GM23338 (cell line): ENCODE results near the gene ARHGAP12. TPM values are rescaled to one million over a fixed set of nuclear protein-coding genes. Genes with fewer than 3 reads are reported as not detected.

ENCODE experiments used
- ATAC-seq: fragments of 200-7000 bp; cut with Tn5 transposase; 3 replicates; pipeline ENCODE4 v1.9.1; 2020
- DNase-seq: peaks from one replicate; pipeline ENCODE4 v3.0.0-alpha.2; 2015; ENCODE audit warnings: low spot score
- H2AFZ ChIP-seq: fragments of 200-600 bp; sonication (generic); 2 replicates; pipeline ENCODE4 v1.8.0; 2016; ENCODE audit warnings: antibody characterized with exemption, mild to moderate bottlenecking, moderate library complexity
- H3F3A ChIP-seq: fragments of 200-600 bp; sonication (generic); replicated peaks from 2 replicates; pipeline ENCODE4 v1.8.0; 2017; ENCODE audit warnings: antibody characterized with exemption, mixed run types, low read depth
- H3K27ac ChIP-seq: fragments of 200-600 bp; sonication (generic); 2 replicates; pipeline ENCODE4 v1.6.1; 2016; ENCODE audit warnings: low read depth
- H3K27me3 ChIP-seq: fragments of 200-600 bp; sonication (generic); 2 replicates; pipeline ENCODE4 v1.8.0; 2016; ENCODE audit warnings: mild to moderate bottlenecking, mixed run types, moderate library complexity; ENCODE audit not compliant: insufficient read depth
- H3K36me3 ChIP-seq: fragments of 200-600 bp; sonication (generic); 2 replicates; pipeline ENCODE4 v1.8.0; 2016; ENCODE audit warnings: mild to moderate bottlenecking; ENCODE audit not compliant: insufficient read depth
- H3K4me1 ChIP-seq: fragments of 200-600 bp; sonication (generic); 2 replicates; pipeline ENCODE4 v1.8.0; 2016; ENCODE audit warnings: mild to moderate bottlenecking, moderate library complexity; ENCODE audit not compliant: insufficient read depth
- H3K4me2 ChIP-seq: fragments of 200-600 bp; sonication (generic); 2 replicates; pipeline ENCODE4 v1.7.1; 2017; ENCODE audit warnings: mixed run types
- H3K4me3 ChIP-seq: fragments of 200-600 bp; sonication (generic); 2 replicates; pipeline ENCODE4 v1.6.1; 2016; ENCODE audit warnings: mixed run types
- H3K79me2 ChIP-seq: fragments of 200-600 bp; sonication (generic); replicated peaks from 2 replicates; pipeline ENCODE4 v1.8.0; 2017; ENCODE audit warnings: mild to moderate bottlenecking; ENCODE audit not compliant: insufficient read depth
- H3K9me2 ChIP-seq: fragments of 200-600 bp; sonication (generic); 2 replicates; pipeline ENCODE4 v1.8.0; 2017; ENCODE audit not compliant: insufficient read depth
- H4K20me1 ChIP-seq: fragments of 200-600 bp; sonication (generic); replicated peaks from 2 replicates; pipeline ENCODE4 v1.8.0; 2017; ENCODE audit warnings: mild to moderate bottlenecking; ENCODE audit not compliant: insufficient read depth
- H3K27ac Mint-ChIP-seq: 2 replicates; pipeline ENCODE4 v1.8.0; 2020; ENCODE audit warnings: inconsistent platforms, mild to moderate bottlenecking, moderate library complexity, mixed read lengths
- H3K27me3 Mint-ChIP-seq: 3 replicates; pipeline ENCODE4 v1.8.0; 2022; ENCODE audit warnings: low read depth, mild to moderate bottlenecking, moderate library complexity, mixed read lengths, inconsistent platforms; ENCODE audit not compliant: insufficient read depth, poor library complexity
- H3K36me3 Mint-ChIP-seq: 3 replicates; pipeline ENCODE4 v1.8.0; 2021; ENCODE audit warnings: low read depth, mild to moderate bottlenecking, inconsistent platforms, moderate library complexity, mixed read lengths
- H3K4me1 Mint-ChIP-seq: 3 replicates; pipeline ENCODE4 v1.8.0; 2020; ENCODE audit warnings: mild to moderate bottlenecking, inconsistent platforms, mixed read lengths
- H3K4me3 Mint-ChIP-seq: 3 replicates; pipeline ENCODE4 v1.8.0; 2021; ENCODE audit warnings: moderate library complexity, mild to moderate bottlenecking, inconsistent platforms, mixed read lengths
- H3K9me3 Mint-ChIP-seq: 3 replicates; pipeline ENCODE4 v1.8.0; 2020; ENCODE audit warnings: moderate library complexity, mild to moderate bottlenecking, inconsistent platforms, mixed read lengths
- EZH2 ChIP-seq: fragments of 200-600 bp; sonication (generic); IDR thresholded peaks from one replicate; pipeline ENCODE4 v1.8.0; 2017; ENCODE audit warnings: antibody characterized with exemption, mild to moderate bottlenecking, low read depth; ENCODE audit not compliant: unreplicated experiment
- polyA plus RNA-seq: library from polyadenylated mRNA; unstranded; fragments of >200 nt; fragmentation: Nextera tagmentation; extraction: Ambion mirVana; gene quantifications from 2 replicates; pipeline ENCODE4 v1.2.1, GENCODE V29; 2016
- total RNA-seq: library from RNA; depleted of rRNA; stranded (reverse); fragments of >200 nt; shearing (Covaris generic); gene quantifications from 2 replicates; pipeline ENCODE4 v1.2.3, GENCODE V29; 2014
- TF ChIP-seq, protein P1 (sequence below): fragments of 250-450 bp; sonication (Bioruptor Pico); IDR thresholded peaks from 2 replicates; pipeline ENCODE4 v1.5.0; 2020; ENCODE audit warnings: mild to moderate bottlenecking, moderate library complexity
- TF ChIP-seq, protein P2 (sequence below): IDR thresholded peaks from 2 replicates; pipeline ENCODE4 v1.6.1; 2016; ENCODE audit warnings: antibody characterized with exemption
- TF ChIP-seq, protein P3 (sequence below): IDR thresholded peaks from one replicate; pipeline ENCODE4 v1.6.1; 2018; ENCODE audit warnings: antibody characterized with exemption; ENCODE audit not compliant: unreplicated experiment
- TF ChIP-seq, protein P4 (sequence below), 2 experiments: fragments of 200-600 bp in 1 of 2; sonication (generic) in 1 of 2; conservative IDR thresholded peaks; 2 replicates each; pipeline versions ENCODE4 v1.5.1 to v1.6.1; 2016 to 2017; ENCODE audit warnings: antibody characterized with exemption in 2 of 2, low read depth in 2 of 2, mild to moderate bottlenecking in 2 of 2, moderate library complexity in 1 of 2

ARHGAP12 gene
- total and polyA plus RNA-seq, 2 experiments from 2014 or later, result 27.5 to 50.7 TPM

DNA sequence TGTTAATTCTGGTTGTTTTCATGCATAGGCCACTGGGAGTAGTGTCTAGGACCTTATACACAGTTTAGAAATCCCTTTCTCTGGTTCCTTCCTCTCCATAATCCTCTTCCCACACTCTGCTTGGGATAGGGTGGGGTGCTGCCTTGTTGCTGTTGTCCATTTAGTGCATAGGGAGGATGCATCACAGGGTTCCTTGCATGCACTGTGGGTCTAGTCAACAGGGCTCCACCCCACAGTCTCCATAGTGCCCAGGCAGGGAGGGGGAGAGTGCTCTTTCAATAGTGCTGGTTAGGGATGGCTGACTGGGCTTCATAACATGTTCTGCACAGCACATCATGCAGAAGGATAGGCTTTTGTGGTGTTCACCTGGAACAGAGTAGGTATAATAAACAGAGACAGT is 81.1 kb downstream of the ARHGAP12 start:
- Histone ChIP-seq H3K79me2 (peaks cover 20% of the 10 kb centered on the region), H3F3A (no peaks in the 10 kb centered on the region), H3K27ac (no peak overlapping the region), H3K27me3 (no peaks in the 10 kb centered on the region), H3K4me3 (no peak overlapping the region), H3K9me2 (no peaks in the 10 kb centered on the region), H4K20me1 (no peaks in the 10 kb centered on the region), H2AFZ (no peak overlapping the region), H3K4me1 (no peaks in the 10 kb centered on the region), H3K4me2 (no peak overlapping the region), H3K36me3 (no peaks in the 10 kb centered on the region)
- H3K4me3 Mint-ChIP-seq, result no peak overlapping the region
- DNase-seq (no peak), ATAC-seq (no peak)
- TF ChIP-seq, protein P1, sequence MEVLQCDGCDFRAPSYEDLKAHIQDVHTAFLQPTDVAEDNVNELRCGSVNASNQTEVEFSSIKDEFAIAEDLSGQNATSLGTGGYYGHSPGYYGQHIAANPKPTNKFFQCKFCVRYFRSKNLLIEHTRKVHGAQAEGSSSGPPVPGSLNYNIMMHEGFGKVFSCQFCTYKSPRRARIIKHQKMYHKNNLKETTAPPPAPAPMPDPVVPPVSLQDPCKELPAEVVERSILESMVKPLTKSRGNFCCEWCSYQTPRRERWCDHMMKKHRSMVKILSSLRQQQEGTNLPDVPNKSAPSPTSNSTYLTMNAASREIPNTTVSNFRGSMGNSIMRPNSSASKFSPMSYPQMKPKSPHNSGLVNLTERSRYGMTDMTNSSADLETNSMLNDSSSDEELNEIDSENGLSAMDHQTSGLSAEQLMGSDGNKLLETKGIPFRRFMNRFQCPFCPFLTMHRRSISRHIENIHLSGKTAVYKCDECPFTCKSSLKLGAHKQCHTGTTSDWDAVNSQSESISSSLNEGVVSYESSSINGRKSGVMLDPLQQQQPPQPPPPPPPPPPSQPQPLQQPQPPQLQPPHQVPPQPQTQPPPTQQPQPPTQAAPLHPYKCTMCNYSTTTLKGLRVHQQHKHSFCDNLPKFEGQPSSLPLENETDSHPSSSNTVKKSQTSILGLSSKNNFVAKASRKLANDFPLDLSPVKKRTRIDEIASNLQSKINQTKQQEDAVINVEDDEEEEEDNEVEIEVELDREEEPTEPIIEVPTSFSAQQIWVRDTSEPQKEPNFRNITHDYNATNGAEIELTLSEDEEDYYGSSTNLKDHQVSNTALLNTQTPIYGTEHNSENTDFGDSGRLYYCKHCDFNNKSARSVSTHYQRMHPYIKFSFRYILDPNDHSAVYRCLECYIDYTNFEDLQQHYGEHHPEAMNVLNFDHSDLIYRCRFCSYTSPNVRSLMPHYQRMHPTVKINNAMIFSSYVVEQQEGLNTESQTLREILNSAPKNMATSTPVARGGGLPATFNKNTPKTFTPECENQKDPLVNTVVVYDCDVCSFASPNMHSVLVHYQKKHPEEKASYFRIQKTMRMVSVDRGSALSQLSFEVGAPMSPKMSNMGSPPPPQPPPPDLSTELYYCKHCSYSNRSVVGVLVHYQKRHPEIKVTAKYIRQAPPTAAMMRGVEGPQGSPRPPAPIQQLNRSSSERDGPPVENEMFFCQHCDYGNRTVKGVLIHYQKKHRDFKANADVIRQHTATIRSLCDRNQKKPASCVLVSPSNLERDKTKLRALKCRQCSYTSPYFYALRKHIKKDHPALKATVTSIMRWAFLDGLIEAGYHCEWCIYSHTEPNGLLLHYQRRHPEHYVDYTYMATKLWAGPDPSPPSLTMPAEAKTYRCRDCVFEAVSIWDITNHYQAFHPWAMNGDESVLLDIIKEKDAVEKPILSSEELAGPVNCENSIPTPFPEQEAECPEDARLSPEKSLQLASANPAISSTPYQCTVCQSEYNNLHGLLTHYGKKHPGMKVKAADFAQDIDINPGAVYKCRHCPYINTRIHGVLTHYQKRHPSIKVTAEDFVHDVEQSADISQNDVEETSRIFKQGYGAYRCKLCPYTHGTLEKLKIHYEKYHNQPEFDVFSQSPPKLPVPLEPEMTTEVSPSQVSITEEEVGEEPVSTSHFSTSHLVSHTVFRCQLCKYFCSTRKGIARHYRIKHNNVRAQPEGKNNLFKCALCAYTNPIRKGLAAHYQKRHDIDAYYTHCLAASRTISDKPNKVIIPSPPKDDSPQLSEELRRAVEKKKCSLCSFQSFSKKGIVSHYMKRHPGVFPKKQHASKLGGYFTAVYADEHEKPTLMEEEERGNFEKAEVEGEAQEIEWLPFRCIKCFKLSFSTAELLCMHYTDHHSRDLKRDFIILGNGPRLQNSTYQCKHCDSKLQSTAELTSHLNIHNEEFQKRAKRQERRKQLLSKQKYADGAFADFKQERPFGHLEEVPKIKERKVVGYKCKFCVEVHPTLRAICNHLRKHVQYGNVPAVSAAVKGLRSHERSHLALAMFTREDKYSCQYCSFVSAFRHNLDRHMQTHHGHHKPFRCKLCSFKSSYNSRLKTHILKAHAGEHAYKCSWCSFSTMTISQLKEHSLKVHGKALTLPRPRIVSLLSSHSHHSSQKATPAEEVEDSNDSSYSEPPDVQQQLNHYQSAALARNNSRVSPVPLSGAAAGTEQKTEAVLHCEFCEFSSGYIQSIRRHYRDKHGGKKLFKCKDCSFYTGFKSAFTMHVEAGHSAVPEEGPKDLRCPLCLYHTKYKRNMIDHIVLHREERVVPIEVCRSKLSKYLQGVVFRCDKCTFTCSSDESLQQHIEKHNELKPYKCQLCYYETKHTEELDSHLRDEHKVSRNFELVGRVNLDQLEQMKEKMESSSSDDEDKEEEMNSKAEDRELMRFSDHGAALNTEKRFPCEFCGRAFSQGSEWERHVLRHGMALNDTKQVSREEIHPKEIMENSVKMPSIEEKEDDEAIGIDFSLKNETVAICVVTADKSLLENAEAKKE (CRISPR knock-in tag), result no peak
- TF ChIP-seq, protein P2, sequence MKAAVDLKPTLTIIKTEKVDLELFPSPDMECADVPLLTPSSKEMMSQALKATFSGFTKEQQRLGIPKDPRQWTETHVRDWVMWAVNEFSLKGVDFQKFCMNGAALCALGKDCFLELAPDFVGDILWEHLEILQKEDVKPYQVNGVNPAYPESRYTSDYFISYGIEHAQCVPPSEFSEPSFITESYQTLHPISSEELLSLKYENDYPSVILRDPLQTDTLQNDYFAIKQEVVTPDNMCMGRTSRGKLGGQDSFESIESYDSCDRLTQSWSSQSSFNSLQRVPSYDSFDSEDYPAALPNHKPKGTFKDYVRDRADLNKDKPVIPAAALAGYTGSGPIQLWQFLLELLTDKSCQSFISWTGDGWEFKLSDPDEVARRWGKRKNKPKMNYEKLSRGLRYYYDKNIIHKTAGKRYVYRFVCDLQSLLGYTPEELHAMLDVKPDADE, result no peak
- TF ChIP-seq, protein P3, sequence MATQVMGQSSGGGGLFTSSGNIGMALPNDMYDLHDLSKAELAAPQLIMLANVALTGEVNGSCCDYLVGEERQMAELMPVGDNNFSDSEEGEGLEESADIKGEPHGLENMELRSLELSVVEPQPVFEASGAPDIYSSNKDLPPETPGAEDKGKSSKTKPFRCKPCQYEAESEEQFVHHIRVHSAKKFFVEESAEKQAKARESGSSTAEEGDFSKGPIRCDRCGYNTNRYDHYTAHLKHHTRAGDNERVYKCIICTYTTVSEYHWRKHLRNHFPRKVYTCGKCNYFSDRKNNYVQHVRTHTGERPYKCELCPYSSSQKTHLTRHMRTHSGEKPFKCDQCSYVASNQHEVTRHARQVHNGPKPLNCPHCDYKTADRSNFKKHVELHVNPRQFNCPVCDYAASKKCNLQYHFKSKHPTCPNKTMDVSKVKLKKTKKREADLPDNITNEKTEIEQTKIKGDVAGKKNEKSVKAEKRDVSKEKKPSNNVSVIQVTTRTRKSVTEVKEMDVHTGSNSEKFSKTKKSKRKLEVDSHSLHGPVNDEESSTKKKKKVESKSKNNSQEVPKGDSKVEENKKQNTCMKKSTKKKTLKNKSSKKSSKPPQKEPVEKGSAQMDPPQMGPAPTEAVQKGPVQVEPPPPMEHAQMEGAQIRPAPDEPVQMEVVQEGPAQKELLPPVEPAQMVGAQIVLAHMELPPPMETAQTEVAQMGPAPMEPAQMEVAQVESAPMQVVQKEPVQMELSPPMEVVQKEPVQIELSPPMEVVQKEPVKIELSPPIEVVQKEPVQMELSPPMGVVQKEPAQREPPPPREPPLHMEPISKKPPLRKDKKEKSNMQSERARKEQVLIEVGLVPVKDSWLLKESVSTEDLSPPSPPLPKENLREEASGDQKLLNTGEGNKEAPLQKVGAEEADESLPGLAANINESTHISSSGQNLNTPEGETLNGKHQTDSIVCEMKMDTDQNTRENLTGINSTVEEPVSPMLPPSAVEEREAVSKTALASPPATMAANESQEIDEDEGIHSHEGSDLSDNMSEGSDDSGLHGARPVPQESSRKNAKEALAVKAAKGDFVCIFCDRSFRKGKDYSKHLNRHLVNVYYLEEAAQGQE, result no peak
- no peak for TF ChIP-seq EZH2
- TF ChIP-seq, protein P4, sequence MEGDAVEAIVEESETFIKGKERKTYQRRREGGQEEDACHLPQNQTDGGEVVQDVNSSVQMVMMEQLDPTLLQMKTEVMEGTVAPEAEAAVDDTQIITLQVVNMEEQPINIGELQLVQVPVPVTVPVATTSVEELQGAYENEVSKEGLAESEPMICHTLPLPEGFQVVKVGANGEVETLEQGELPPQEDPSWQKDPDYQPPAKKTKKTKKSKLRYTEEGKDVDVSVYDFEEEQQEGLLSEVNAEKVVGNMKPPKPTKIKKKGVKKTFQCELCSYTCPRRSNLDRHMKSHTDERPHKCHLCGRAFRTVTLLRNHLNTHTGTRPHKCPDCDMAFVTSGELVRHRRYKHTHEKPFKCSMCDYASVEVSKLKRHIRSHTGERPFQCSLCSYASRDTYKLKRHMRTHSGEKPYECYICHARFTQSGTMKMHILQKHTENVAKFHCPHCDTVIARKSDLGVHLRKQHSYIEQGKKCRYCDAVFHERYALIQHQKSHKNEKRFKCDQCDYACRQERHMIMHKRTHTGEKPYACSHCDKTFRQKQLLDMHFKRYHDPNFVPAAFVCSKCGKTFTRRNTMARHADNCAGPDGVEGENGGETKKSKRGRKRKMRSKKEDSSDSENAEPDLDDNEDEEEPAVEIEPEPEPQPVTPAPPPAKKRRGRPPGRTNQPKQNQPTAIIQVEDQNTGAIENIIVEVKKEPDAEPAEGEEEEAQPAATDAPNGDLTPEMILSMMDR (conservative IDR thresholded peaks at IDR 0.05; ENCODE audit: low read depth in 2 of 2), result no peak
- H3K9me3 Mint-ChIP-seq, result no peaks in the 10 kb centered on the region
- peaks cover 3% of the 10 kb centered on the region; the same call in 2 of the 3 replicates for H3K36me3 Mint-ChIP-seq
- peak overlapping the region; percentile 67 for H3K27ac Mint-ChIP-seq
- H3K4me1 Mint-ChIP-seq, result peaks cover 8% of the 10 kb centered on the region
- peaks cover 2% of the 10 kb centered on the region for H3K27me3 Mint-ChIP-seq
